HCT116 (cell line): ENCODE measurements around the gene GRIN2A.

ENCODE experiments used
- SP1 ChIP-seq: IDR thresholded peaks from 2 replicates; pipeline ENCODE4 v1.6.1; 2012; ENCODE audit warnings: low read depth
- TF ChIP-seq, protein P1 (sequence below), 3 experiments: fragments of 200-600 bp in 1 of 3; sonication (generic) in 1 of 3; IDR thresholded peaks in 2 of 3; conservative IDR thresholded peaks in 1 of 3; 2 replicates each; pipeline ENCODE4 v1.5.1; 2012 to 2017; ENCODE audit warnings: low read depth in 2 of 3, low read length in 2 of 3, antibody characterized with exemption in 1 of 3, borderline replicate concordance in 1 of 3, control low read depth in 1 of 3, mild to moderate bottlenecking in 1 of 3, mixed read lengths in 1 of 3, mixed run types in 1 of 3, moderate library complexity in 1 of 3; ENCODE audit not compliant: insufficient read depth in 1 of 3

DNA sequence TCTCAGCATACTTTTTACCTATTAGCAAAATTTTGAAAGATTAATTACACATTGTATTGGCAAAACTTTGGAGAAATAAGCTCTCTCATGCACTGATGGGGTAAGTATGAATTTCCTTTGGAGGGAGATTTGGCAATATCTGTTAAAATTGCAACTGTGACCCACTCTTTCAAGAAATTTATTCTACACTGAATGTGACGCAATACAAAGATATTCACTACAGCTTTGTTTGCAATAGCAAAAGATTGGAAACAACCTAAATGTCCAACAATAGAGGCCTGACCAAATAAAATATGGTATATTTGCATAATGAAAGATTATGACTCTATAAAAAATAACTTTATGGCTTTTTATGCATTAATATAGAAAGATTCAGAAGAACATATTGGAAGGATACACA, 363.5 kb downstream of the GRIN2A start:
- TF ChIP-seq SP1, result no peak
- TF ChIP-seq, protein P1, sequence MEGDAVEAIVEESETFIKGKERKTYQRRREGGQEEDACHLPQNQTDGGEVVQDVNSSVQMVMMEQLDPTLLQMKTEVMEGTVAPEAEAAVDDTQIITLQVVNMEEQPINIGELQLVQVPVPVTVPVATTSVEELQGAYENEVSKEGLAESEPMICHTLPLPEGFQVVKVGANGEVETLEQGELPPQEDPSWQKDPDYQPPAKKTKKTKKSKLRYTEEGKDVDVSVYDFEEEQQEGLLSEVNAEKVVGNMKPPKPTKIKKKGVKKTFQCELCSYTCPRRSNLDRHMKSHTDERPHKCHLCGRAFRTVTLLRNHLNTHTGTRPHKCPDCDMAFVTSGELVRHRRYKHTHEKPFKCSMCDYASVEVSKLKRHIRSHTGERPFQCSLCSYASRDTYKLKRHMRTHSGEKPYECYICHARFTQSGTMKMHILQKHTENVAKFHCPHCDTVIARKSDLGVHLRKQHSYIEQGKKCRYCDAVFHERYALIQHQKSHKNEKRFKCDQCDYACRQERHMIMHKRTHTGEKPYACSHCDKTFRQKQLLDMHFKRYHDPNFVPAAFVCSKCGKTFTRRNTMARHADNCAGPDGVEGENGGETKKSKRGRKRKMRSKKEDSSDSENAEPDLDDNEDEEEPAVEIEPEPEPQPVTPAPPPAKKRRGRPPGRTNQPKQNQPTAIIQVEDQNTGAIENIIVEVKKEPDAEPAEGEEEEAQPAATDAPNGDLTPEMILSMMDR (IDR thresholded peaks at IDR 0.05 in 2 of 3, conservative IDR thresholded peaks at IDR 0.05 in 1 of 3; ENCODE audit: borderline replicate concordance in 1 of 3, insufficient read depth in 1 of 3, low read depth in 2 of 3, low read length in 2 of 3), result no peak
